Stimulated activated CD4-positive, alpha-beta T cell treated with anti-CD3 and anti-CD28 coated beads, Interleukin-2, amount 100 ng/mL, for 48 hours (primary cell): Measurements from ENCODE around the gene C17orf78.
"Not testable (repeated sequence)": the region's sequence is repeated elsewhere in the genome, so short reads cannot be mapped to it uniquely, and the experiment has no call there.

Experiments
- DNase-seq, 2 donors: peaks; one replicate each; pipeline ENCODE4 v3.0.0-alpha.2; 2020

C17orf78 gene

GRCh38 chr17:37388266-37388665 is 12.5 kb downstream of the C17orf78 start:
- no peak for DNase-seq

- no peak for DNase-seq
Observed at GRCh38 chr17:37389160-37389559, 13.4 kb downstream of the C17orf78 start.

- DNase-seq, result no peak
Observed at GRCh38 chr17:37391146-37391545, 15.4 kb downstream of the C17orf78 start.

- no peak for DNase-seq
Observed at GRCh38 chr17:37392024-37392590, 16.3 kb downstream of the C17orf78 start.

- no peak for DNase-seq
Observed at GRCh38 chr17:37393352-37393751, 17.6 kb downstream of the C17orf78 start.

GRCh38 chr17:37399265-37399803 is 23.5 kb downstream of the C17orf78 start:
- no peak for DNase-seq

GRCh38 chr17:37400505-37400904 is 24.7 kb downstream of the C17orf78 start:
- DNase-seq, result no peak

GRCh38 chr17:37405522-37405921 is 29.7 kb downstream of the C17orf78 start:
- DNase-seq, result not testable (repeated sequence)

GRCh38 chr17:37405955-37406634 is 30.3 kb downstream of the C17orf78 start:
- no peak for DNase-seq

GRCh38 chr17:37406635-37407461 is 31.1 kb downstream of the C17orf78 start, which contains the start of the genes ACACA and TADA2A:
TSS of gene ACACA (minus strand) at chr17:37406836. CDS start at chr17:37406299, 537 bp downstream.
TSS of gene TADA2A (plus strand) at chr17:37406886. CDS start at chr17:37411366, 4,480 bp downstream.
- DNase-seq, result peak; percentile 71 to 73

GRCh38 chr17:37408145-37408479 is 32.3 kb downstream of the C17orf78 start:
- not testable (repeated sequence) for DNase-seq

GRCh38 chr17:37410357-37410756 is 34.6 kb downstream of the C17orf78 start:
- no peak for DNase-seq

- no peak for DNase-seq
Observed at GRCh38 chr17:37413875-37414519, 38.2 kb downstream of the C17orf78 start.

- no peak for DNase-seq
Observed at GRCh38 chr17:37417852-37418251, 42.1 kb downstream of the C17orf78 start.

- DNase-seq, result no peak
Observed at GRCh38 chr17:37422971-37423625, 47.3 kb downstream of the C17orf78 start.

- no peak for DNase-seq
Observed at GRCh38 chr17:37425268-37425667, 49.5 kb downstream of the C17orf78 start.

GRCh38 chr17:37429039-37429438 is 53.3 kb downstream of the C17orf78 start:
- DNase-seq, result no peak

GRCh38 chr17:37429453-37429852 is 53.7 kb downstream of the C17orf78 start:
- no peak for DNase-seq

GRCh38 chr17:37430051-37430627 is 54.4 kb downstream of the C17orf78 start:
- no peak for DNase-seq

- DNase-seq, result no peak
Observed at GRCh38 chr17:37432671-37433070, 56.9 kb downstream of the C17orf78 start.

GRCh38 chr17:37438141-37438540 is 62.4 kb downstream of the C17orf78 start:
- no peak for DNase-seq

GRCh38 chr17:37440424-37440823 is 64.6 kb downstream of the C17orf78 start:
- no peak for DNase-seq
